K562 (cell line): Measurements from ENCODE around the gene PCLAF.

Source experiments
- CSDE1 ChIP-seq, 2 experiments: fragments of 450-650 bp; IDR thresholded peaks; 2 replicates each; pipeline ENCODE4 v1.6.1; 2016; ENCODE audit warnings: mild to moderate bottlenecking in 1 of 2
- JUND ChIP-seq, 2 experiments: IDR thresholded peaks; 2 replicates in 1 of 2; 3 replicates in 1 of 2; pipeline ENCODE4 v1.6.1; 2011; ENCODE audit warnings: borderline replicate concordance in 2 of 2, low read depth in 2 of 2, low read length in 2 of 2, improper control_type of control experiment in 1 of 2, missing biosample characterization in 1 of 2, missing genetic modification characterization in 1 of 2, missing genetic modification reagents in 1 of 2
- POLR2A ChIP-seq: fragments of 450-650 bp; conservative IDR thresholded peaks from 2 replicates; pipeline ENCODE4 v1.6.1; 2016
- ZBTB43 ChIP-seq: sonication (generic); formaldehyde crosslinking; IDR thresholded peaks from 2 replicates; pipeline ENCODE4 v1.8.0; 2023; ENCODE audit warnings: mild to moderate bottlenecking, missing genetic modification reagents

GRCh38 chr15:64423970-64424369 is 42.7 kb upstream of the PCLAF start:
- TF ChIP-seq CSDE1 (IDR thresholded peaks at IDR 0.05) (no peak), ZBTB43 (CRISPR knock-in tag) (no peak), POLR2A (no peak), JUND (IDR thresholded peaks at IDR 0.05; ENCODE audit: borderline replicate concordance, low read depth, low read length) (no peak), JUND (tag; IDR thresholded peaks at IDR 0.05; ENCODE audit: borderline replicate concordance, low read depth, low read length) (no peak)
